HG03354 (cell line): ENCODE results near the gene LILRB2.
"Not testable (repeated sequence)": the region's sequence is repeated elsewhere in the genome, so short reads cannot be mapped to it uniquely, and the experiment has no call there.

Experiments used
- ATAC-seq: cut with Tn5 transposase; IDR thresholded peaks from one replicate; pipeline ENCODE4 v1.9.1; 2021; ENCODE audit warnings: mild to moderate bottlenecking; ENCODE audit not compliant: unreplicated experiment, poor library complexity, severe bottlenecking

Gene LILRB2

GRCh38 chr19:54277111-54277615, 3.7 kb downstream of the LILRB2 start:
- not testable (repeated sequence) for ATAC-seq

- no peak for ATAC-seq
Observed at GRCh38 chr19:54275951-54276350, 5.0 kb downstream of the LILRB2 start.

- not testable (repeated sequence) for ATAC-seq
Observed at GRCh38 chr19:54274516-54274915, 6.4 kb downstream of the LILRB2 start.

GRCh38 chr19:54273821-54274220, 7.1 kb downstream of the LILRB2 start:
- no peak for ATAC-seq

DNA sequence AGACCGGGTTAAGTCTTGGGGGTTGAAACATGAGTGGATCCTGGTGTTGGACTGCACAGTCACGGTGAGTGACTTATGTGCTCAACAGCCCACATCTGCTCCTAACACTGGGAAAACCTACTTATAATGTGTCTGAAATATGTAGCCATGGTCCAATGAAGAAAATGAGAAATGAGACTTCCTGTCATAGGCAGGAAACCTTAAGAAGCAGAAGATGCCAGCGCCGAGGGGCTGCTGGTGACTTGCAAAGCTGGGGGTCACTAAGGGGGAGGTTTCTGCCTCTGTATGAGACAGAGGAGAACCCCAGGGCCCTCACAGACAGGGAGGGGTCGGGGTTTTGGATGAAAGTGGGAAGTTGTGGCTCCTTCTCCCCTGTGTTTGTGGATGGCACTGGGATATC, 8.7 kb downstream of the LILRB2 start:
- ATAC-seq = not testable (repeated sequence)

GRCh38 chr19:54271587-54271986, 9.3 kb downstream of the LILRB2 start:
- not testable (repeated sequence) for ATAC-seq

DNA sequence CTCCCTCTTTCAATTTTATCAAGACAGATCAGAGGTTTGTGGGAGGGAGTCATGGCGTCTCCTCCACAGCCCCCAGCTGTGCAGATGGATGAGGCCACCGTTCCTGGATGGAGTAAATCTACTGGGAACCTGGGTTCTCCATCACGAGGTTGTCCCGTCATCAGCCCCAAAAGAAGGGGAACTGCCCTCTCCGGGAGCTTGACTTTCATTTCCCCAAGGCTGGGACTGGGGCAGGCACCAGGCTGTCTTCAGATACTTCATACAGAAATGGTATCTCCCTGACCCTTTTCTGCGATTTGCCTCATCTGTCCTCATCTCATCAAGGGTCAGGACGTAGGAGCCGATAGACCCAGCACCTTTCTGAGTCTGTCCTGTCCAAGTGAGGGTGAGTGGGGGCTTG, 9.8 kb downstream of the LILRB2 start:
- no peak for ATAC-seq

GRCh38 chr19:54268936-54269335, 12.0 kb downstream of the LILRB2 start:
- ATAC-seq = no peak

GRCh38 chr19:54266133-54266532, 14.8 kb downstream of the LILRB2 start:
- no peak for ATAC-seq

DNA sequence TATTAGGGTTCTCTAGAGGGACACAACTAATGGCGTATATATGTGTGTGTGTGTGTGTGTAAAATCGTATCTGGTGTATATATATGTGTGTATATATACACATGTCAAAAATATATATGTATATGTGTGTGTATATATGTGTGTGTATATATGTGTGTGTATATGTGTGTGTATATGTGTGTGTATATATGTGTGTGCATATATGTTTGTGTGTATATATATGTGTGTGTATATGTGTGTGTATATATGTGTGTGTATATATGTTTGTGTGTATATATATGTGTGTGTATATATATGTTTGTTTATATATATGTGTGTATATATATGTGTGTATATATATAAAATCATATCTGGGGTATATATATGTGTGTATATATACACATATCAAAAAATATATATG, 18.4 kb downstream of the LILRB2 start:
- no peak for ATAC-seq

- ATAC-seq = no peak
Observed at GRCh38 chr19:54262066-54262465, 18.8 kb downstream of the LILRB2 start.

- no peak for ATAC-seq
Observed at GRCh38 chr19:54257116-54257480, 23.8 kb downstream of the LILRB2 start, which contains the start of gene LILRB5. TSS of gene LILRB5 (minus strand) at chr19:54257273. CDS start at chr19:54257193, 80 bp downstream.

- no peak for ATAC-seq
Observed at GRCh38 chr19:54256250-54257115, 24.4 kb downstream of the LILRB2 start.

- no peak for ATAC-seq
Observed at GRCh38 chr19:54255105-54255775, 25.7 kb downstream of the LILRB2 start.

- ATAC-seq = no peak
Observed at GRCh38 chr19:54254195-54254906, 26.6 kb downstream of the LILRB2 start.

DNA sequence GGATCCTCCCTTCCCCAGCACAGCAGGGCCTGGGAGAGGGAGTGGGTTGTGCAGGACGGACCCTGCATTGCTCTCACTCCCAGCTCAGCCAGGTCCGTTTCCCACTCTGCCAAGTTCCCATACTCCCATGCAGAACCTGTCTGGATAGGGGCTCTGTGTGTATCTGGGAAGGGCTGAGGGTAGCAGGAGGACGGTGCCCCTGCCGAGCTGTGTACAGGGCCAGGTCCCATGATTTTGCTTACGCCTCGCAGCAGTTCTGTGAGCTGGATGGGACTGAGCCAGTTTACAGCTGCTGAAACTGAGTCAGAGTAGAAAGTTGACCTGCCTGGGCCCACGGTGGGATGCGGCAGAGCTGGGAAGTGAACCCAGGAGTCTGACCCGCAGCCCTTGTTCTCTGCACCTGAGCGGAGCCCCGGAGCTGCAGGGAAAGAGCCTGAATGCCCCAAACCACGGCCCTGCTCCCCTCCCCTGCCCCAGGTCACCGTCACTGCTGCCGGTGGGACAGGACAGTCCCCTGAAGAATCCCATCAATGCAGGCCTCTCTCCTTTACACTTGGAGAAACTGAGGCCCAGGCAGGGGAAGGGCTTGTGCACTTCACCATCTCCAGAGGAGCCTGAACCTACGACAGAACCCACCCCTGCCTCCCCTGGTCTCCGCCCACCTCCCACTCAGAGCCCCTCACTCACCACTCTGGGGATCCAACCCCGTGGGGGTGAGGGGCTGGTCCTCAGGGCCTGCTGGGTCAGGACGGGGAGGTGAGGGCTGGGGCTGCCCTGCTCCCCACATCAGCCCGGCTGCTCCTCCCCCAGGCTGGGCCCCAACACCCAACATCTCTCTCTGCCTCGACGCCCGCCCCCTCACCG, 27.3 kb downstream of the LILRB2 start:
- no peak for ATAC-seq

GRCh38 chr19:54252845-54253244, 28.1 kb downstream of the LILRB2 start:
- no peak for ATAC-seq

GRCh38 chr19:54252243-54252642, 28.7 kb downstream of the LILRB2 start:
- no peak for ATAC-seq

GRCh38 chr19:54248016-54248601, 32.8 kb downstream of the LILRB2 start:
- no peak for ATAC-seq
